ENCODE measurements around the gene SMAP2.
"Not testable (repeated sequence)": the region's sequence is repeated elsewhere in the genome, so short reads cannot be mapped to it uniquely, and the experiment has no call there.

The SMAP2 gene

DNA sequence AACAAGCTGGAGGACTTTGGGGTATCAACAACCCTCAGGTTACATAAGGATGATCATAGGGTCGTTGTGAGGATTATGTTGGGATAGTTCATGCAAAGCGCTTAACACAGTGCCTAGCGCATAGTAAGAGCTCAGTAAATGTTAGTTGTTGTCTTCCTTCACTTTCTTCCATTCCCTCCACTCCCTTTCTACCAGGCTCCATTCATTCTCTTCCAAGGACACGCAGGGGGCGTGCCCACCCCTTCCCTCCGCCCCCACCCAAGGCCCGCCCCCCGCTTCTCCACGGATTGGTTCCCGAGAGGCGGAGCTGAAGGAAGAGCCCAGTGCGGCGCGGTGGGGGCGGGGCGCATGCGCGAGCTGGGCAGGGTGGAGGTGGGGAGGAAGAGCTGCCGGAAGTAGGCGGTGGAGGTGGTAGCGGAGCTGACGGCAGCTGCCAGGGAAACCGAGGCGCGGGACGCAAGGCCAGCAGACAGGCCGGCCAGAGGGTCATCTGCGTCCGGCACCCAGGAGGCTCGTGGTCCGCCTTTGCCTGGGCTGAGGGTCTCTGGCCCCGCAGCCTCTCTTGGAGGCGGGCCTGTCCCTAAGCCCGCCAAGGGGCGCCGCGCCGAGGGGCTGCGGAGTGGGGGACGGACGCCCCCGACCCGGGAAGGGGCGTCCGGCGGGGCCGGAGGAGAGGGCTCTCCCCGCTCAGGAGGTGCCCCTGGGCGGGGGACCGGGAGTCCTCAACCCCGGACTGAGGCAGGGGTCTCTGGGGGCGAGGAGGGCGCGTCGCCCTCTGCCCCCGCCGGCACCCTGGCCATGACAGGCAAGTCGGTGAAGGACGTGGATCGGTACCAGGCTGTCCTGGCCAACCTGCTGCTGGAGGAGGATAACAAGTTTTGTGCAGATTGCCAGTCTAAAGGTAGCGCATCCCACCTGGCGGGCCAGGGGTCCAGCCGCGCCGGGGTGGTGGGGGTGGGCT, at the start of gene SMAP2:
SMAP2 (plus strand) TSS at position 405 of the 961 bp plus-strand sequence; CDS start at position 799, 394 bp downstream.
- peak; percentile 92 for DNase-seq

DNA sequence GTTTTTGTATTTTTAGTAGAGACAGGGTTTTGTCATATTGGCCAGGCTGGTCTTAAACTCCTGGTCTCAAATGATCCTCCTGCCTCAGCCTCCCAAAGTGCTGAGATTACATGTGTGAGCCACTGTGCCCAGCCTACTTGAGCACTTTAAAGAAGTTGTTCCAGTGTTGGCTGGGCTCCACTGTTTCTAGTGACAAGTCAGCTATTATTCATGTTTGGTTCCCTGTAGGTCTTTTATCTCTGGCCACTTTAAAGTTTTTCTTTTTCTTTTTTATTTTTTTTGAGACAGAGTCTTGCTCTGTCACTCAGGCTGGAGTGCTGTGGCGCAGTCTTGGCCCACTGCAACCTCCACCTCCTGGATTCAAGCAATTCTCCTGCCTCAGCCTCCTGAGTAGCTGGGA, 42.1 kb upstream of the SMAP2 start:
- not testable (repeated sequence) for DNase-seq

DNA sequence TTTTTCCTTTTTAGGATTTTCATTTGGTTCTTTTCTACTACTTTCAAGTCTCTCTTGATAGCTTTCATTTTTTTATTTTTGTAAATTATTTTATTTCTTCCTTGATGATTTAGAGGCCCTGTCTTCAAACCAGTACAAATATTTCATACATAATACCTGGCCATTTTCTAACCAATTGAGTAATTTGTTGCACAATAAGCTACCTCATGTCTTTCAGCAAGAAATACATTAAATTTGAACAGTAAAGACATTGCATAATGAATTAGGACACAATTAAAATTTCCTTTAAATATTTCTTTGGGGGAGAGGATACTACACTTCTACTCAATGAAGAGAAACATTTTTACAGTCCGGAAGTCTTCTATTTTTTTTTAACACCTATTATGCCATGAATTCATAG, 40.8 kb upstream of the SMAP2 start:
- no peak for DNase-seq

DNA sequence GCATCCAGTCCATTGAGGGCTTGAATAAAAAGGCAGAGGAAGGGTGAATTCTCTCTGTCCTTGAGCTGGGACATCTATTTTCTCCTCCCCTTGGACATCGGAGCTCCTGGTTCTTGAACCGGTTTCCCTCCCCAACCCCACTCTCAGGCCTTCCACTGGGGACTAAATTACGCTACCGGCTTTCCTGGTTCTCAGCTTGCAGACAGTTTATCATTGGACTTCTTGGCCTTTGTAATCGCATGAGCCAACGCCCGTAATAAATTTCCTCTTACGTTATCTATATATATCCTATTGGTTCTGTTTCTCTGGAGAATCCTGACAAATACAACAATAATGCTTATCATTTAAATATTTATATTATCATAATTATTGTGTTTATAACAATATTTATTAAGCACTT, 36.1 kb upstream of the SMAP2 start:
- DNase-seq: no peak

DNA sequence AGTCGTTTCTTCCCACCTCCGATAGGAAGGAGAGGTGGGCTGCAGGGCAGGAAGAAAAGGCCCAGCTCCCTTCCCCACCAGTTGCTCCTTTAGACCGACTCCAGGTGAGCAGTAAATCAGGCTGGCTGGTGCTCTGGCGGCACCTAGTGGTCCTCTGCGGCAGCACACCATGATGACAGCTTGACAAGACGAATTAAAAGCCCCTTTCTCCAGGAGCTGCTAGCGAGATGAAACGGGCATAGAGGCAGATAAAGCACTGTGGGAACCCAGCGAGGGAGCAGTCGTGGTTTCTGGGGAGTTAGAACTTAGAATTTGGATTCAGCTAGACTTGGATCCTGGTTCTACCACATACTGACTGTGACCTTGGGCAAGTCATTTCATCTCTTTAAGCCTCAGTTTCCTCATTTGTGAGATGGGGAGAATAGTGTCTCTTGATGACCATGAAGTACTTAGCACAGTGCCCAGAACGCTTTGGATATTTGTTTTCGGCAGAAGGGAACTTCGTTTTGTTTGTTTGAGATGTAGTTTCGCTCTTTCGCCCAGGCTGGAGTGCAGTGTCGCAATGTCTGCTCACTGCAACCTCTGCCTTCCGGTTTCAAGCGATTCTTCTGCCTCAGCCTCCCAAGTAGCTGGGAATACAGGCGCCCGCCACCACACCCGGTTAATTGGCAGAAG, 34.6 kb upstream of the SMAP2 start:
- DNase-seq: peak; percentile 75

DNA sequence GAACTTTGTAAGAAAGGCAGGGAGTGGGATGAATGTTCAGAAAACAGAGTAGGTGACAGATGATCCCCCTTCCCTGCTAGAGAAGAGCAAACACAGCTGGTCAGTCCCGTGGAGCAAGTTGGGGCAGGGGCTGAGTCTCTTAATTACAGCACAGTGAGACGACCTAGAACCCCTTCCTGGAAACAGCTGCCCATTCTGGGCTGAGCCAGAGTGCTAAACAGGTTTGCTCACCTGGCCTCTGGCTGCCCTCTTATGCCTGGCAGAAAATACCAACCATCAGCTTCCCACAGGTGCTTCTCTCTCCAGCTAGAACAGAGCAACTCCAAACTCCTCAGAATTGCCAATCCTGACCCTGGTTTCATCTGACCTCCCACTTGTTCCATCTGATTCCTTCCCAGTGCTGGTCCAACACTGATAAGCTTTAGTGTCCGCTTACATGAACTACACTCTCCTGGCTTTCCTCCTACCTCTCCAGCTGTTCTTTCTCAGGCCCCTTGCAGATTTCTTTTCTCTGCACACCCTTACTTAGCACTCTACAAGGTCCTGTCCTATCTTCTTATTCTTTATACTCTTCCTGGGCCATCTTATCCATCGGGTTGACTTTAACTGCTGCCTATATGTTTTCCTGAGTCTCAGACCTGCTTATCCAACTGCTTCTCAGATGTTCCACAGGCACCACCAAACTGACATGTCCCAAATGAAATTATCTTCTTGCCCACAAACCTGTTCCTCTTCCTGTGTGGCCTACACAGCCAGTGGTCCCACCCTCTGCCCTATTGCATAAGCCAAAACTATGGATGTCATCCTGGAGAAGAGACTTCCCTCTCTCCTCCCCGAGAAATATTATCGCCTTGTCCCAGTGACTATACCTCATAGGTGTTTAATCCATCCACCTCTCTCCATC, 33.9 kb upstream of the SMAP2 start:
- no peak for DNase-seq

DNA sequence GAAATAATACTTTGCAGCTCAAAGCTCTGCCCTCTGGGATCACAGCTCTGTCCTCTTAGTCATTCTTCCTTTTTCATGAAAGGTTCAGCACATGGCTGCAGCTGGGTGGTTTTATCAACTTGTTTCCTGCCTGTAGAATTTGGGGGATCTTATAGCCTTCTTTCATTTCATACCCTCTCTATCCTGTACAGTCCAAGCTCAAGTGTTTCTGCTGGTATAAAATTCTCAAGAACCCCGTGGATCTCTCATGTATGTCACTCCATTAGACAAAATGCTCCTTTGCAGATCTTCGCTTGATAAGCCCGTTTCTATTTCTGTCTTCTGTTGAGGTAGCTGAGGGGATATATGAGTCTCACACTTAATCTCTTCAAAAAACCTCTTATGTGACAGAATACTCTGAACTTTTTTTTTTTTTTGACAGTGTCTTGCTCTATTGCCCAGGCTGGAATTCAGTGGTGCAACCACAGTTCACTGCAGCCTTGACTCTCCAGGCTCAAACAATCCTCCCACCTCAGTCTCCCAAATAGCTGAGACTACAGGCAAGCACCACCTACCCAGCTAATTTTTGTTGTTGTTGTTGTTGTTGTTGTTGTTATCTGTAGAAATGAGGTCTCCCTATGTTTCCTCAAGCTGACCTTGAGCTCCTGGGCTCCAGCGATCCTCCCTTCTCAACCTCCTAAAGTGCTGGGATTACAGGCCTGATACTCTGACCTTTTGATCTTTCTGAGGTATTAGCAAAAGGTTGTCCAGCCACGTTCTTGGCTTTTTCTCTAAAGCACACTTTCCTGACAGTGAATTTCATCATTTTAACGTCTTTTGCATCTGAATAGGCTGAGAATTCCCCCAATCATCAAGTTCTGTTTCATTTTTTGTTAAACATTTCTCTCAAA, 31.8 kb upstream of the SMAP2 start:
- DNase-seq: no peak

DNA sequence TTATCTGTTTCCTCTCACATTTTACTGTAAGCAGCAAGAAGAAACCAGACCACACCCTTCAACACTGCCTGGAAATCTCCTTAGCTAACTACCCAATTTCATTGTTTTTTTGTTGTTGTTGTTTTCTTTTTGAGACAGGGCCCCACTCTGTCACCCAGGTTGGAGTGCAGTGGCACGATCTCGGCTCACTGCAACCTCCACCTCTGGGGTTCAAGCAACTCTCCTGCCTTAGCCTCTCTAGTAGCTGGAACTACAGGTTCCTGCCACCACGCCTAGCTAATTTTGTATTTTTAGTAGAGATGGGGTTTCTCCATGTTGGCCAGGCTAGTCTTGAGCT, 31.2 kb upstream of the SMAP2 start:
- DNase-seq: not testable (repeated sequence)

DNA sequence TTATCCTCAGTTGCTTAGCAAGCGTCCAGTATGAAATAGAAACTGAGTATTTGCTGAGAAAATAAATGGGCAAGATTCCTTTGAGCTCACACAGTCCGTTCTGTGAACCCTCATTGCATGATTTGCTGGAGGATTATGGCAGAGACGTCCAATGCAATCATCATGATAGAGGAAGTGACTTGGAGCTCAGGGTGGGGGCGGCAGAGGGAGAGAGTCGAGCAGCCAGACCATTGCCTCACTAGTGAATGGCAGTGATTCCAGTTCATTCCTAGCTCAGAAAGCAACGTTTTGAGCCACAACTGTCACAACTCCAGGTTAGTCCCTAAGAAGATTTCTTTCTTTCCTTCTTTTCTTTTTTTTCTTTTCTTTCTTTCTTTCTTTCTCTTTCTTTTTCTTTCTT, 28.9 kb upstream of the SMAP2 start:
- DNase-seq: no peak

DNA sequence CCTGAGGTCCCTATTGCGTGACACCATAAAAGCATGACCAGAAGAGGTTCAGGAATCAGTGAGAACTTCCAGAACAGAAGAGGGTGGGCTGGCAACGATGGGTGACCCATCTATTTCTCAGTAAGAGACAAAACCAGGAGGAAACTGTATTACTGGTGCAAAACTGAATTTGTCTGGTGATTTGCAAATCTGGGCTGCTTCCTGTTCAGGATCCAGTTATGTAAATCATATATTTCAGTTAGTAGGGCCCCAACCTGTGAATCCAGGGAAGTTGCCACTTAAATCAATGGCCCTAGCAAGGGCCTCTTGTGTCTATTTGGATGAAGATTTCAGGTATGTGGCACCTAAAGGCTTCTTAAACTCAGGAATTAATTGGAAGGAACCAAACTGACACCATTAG, 23.1 kb upstream of the SMAP2 start:
- no peak for DNase-seq

DNA sequence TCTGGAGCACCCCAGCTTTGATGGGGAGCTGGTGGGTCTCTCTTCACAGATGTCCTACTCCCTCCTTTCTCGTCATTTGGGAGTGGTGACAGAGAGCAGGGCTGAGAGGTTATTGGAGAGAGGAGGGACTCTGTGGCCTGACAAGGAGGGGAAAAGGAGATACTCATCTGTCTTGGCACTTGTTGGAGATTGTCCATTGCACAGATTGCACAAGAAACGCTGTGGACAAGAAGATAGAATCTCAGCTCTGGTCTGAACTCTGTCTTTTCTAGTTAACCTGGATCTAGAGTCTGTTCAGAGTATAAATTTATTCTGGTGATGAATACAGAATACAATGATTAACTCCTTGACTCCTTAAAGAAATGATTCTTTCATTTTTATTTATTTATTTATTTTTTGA, 22.4 kb upstream of the SMAP2 start:
- DNase-seq: no peak

DNA sequence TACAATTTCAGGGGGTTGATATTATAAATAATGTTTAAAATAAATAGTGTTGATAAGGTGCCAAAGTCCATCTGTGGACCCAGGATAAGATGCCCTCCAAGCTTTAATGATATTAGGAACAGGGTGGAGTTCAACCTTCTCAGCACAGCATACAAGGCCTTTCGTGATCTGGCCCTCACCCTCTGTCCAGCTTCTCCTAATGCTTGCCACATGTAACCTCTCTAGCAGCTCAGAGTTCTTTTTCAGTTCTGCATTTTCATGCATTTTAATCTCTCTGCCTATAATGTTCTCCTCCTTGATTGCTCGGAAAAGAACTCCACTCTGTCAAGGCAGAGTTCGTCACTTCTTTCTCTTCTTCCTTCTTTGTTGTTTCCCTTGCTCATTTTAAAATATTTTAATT, 21.4 kb upstream of the SMAP2 start:
- no peak for DNase-seq

DNA sequence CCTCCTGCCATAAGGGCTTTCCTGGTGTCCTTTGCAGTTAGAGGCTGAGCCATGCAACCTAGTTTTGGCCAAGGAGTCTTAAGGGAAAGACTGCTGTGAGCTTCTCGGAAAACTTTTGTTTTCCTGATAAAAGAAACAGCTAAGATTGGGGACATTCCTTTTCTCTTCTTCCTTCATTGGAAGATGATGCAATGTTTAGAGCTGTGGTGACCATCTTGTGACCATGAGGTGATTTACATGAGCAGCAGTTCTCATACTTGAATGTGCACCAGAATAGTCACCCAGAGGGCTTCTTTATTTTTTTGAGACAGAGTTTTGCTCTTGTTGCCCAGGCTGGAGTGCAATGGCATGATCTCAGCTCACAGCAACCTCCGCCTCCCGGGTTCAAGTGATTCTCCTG, 20.4 kb upstream of the SMAP2 start:
- DNase-seq: no peak

DNA sequence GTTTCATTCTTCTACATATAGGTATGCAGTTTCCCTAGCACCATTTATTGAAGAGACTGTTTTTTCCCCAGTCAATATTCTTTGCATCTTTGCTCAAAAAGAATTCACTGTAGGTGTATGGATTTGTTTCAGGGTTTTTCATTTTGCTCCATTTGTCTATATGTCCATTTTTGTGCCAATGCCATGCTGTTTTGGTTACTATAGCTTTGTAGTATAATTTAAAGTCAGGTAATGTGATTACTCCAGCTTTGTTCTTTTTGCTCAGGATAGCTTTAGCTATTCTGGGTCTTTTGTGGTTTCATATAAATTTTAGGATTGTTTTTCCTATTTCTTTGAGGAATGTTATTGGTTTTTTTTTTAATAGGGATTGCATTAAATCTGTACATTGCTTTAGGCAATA, 15.9 kb upstream of the SMAP2 start:
- DNase-seq: no peak

DNA sequence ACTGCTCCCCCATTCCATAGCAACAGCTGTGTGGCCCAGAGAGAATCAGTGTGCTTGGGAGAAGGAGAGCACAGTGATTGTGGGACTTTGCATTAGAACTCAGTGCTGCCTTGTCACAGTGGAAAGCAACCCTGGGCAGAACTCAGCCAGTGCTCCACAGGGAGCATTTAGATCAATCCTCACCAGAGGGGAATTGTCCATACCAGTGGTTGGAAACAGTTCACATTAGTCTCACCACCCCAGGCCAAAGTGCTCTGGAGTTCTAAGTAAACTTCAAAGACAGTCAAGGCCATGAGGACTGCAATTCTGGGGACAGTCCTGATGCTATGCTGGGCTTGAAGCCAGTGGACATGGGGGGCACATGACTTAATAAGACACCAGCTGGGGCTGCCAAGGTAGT, 12.9 kb upstream of the SMAP2 start:
- DNase-seq: no peak

DNA sequence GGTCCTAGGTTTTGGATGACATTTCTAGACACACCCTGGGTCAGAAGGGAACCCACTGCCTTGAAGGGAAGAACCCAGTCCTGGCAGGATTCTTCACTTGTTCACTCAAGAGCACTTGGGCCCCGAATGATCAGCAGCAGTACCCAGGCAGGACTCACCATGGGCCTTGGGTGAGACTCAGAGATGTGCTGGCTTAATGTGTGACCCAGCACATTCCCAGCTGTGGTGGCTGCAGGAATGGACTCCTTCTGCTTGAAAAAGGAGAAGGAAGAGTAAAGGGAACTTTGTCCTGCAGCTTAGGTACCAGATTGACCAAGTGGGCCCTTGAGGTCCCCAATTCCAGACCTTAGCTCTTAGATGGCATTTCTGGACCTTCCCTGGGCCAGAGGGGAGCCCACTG, 12.3 kb upstream of the SMAP2 start:
- no peak for DNase-seq

DNA sequence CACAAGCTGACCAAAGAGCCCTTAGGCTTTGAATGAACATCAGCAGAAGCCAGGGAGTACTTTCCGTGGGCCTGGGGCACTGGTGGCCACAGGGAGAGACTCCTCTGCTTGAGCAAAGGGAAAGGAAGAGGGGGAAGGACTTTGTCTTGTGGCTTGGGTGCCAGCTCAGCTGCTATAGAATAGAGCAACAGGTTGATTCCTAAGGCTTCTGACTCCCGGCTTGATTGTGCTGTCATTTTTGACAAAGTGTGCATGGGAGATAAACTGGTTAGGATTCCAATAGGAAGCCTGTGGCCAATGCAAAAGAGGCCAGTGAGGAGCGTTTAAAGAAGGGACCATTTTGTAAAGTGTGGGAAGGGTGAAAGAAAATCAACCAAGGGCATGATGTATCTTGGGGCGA, 11.9 kb upstream of the SMAP2 start:
- no peak for DNase-seq

DNA sequence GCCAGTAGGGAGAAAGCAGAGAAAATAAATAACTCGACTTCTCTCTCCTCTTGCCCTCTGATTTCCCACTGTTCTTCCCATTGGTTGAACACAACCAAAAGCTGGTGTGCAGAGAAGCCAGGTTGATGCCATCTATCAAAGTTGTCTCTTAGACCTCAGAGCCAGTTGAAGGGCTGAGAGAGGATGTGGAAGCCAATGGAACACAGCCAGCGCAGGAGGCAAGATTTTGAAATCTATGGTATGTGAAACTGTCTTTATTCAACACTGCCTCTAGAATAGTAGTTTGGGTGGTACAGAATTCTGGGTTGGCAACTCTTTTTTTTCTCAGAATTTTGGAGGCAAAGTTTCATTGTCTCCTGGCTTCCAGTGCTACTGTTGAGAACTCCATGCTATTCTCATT, 11.3 kb upstream of the SMAP2 start:
- no peak for DNase-seq

DNA sequence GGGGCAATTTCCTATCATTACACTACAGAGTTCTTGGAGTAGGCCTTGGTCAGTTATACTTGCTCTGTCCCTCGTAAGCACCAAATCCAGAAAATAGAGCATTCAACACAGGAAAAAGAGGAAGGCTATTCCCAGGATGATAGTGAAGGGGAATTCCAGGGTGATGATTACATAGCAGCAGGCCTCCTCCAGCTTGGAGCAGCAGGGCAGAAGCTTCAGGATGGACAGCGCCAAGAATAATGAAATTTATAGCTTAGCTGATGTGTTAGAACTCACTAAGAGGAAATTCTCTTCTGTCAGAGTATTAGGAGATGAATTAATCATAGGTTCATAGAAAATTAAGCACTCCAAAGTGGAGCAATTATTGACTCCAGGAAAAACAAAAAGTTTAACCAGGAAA, 10.8 kb upstream of the SMAP2 start:
- DNase-seq: peak; percentile 19

DNA sequence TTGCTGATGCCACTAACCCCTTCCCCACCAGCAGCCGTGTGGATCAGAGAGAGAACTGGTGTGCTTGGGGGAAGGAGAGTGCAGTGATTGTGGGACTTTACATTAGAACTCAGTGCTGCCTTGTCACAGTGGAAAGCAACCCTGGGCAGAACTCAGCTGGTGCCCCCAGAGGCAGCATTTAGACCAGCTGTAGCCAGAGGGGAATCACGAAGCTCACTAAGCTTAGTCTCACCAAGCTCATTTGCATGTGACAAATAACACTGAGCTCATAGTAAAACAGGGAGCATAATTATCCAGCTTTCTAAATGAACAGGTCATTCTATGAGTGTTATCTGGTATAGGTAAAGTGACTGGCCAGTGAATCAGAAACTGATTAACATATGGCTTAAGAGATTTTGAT, 9.8 kb upstream of the SMAP2 start:
- DNase-seq: peak; percentile 19

DNA sequence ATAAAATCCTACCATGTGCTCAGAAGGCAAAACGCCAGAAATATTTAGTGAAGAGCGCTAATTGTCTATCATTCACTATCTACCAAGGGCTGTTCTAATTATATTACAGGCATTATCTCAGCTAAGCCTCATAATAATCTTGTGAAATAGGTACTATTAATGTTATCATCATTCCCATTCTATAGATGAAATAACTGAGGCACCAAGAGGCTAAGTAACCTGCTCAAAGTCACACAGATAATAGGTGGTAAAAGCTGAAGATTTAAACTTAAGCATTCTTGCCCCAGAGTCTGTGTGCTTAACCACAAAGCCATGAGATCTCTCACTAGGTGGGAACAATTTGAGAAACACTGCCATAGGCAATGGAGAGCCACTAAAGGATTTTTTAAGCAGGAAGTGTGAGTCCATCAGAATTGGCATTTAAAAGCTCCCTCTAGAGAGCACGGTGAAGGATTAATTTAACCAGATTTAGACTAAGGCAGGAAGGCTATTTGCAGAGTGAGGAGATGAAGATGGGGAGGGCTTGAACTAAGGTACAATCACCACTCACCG, 1.7 kb upstream of the SMAP2 start:
- DNase-seq: no peak

Measured in T1000 (cell line).